ENCODE data around the gene SEMA6B.
A peak's percentile ranks its signal among the peaks of the same experiment; 100 is the strongest.
"Not testable (repeated sequence)": the region's sequence is repeated elsewhere in the genome, so short reads cannot be mapped to it uniquely, and the experiment has no call there.

SEMA6B gene

GRCh38 chr19:4568886-4569285 is 9.4 kb upstream of the SEMA6B start:
- no peak overlapping the region for H3K18ac ChIP-seq (ENCODE audit: low read depth in 1 of 2, low read length in 2 of 2)
- H3K14ac ChIP-seq (ENCODE audit: low read length in 2 of 2), result no peak overlapping the region
- no peak overlapping the region for H3K23ac ChIP-seq (ENCODE audit: low read length in 2 of 2)
- no peak overlapping the region for H2BK5ac ChIP-seq (ENCODE audit: low read depth, low read length, poor library complexity, severe bottlenecking)
- no peaks in the 10 kb centered on the region for H3K36me3 ChIP-seq (ENCODE audit: control insufficient read depth in 1 of 2, insufficient read depth in 2 of 2, low read depth in 1 of 2, low read length in 2 of 2)
- no peak overlapping the region for H4K91ac ChIP-seq (ENCODE audit: low read length)
- no peak overlapping the region for H3K9ac ChIP-seq (ENCODE audit: low read length)
- H2BK120ac ChIP-seq (ENCODE audit: low read depth, low read length), result no peak overlapping the region
- H3K4me1 ChIP-seq (ENCODE audit: control insufficient read depth, insufficient read depth, low read depth, low read length), result peaks cover 3% of the 10 kb centered on the region
- no peak overlapping the region for H2BK12ac ChIP-seq (ENCODE audit: low read length in 2 of 2)
- H3K27me3 ChIP-seq (ENCODE audit: control insufficient read depth in 1 of 2, insufficient read depth in 1 of 2, low read length in 2 of 2), result peaks cover 4 to 42% of the 10 kb centered on the region in 2 experiments
- no peak overlapping the region for H3K4me2 ChIP-seq (ENCODE audit: low read length, poor library complexity, severe bottlenecking)
- no peak overlapping the region for H2AFZ ChIP-seq (ENCODE audit: low read depth, low read length)
- no peaks in the 10 kb centered on the region for H3K79me1 ChIP-seq (replicated peaks; ENCODE audit: low read length, poor library complexity, severe bottlenecking)
- no peaks in the 10 kb centered on the region for H3K9me3 ChIP-seq (ENCODE audit: control insufficient read depth, low read length)
- WGBS, result 96% methylated on average over 5 of the region's 7 CpGs
- no peak overlapping the region for H3K27ac ChIP-seq (ENCODE audit: low read length, poor library complexity, severe bottlenecking)
- no peak overlapping the region for H2BK15ac ChIP-seq (ENCODE audit: low read depth, poor library complexity, severe bottlenecking)
- no peak overlapping the region for H4K8ac ChIP-seq (ENCODE audit: low read length)
- no peak for DNase-seq
- H3K4me3 ChIP-seq (ENCODE audit: insufficient read depth in 1 of 2, low read depth in 1 of 2, low read length in 2 of 2), result no peak overlapping the region
- H3K4ac ChIP-seq (ENCODE audit: low read depth in 1 of 2, low read length in 2 of 2), result no peak overlapping the region
- H2AK5ac ChIP-seq (ENCODE audit: low read length, severe bottlenecking), result peak overlapping the region; percentile 37

GRCh38 chr19:4567584-4568071 is 8.1 kb upstream of the SEMA6B start:
- WGBS, result 68% methylated on average over 14 of the region's 14 CpGs
- no peak overlapping the region for H4K91ac ChIP-seq (ENCODE audit: low read length)
- no peak overlapping the region for H3K9ac ChIP-seq (ENCODE audit: low read length)

GRCh38 chr19:4566402-4567051 is 7.0 kb upstream of the SEMA6B start:
- H2BK12ac ChIP-seq (ENCODE audit: low read length in 2 of 2), result no peak overlapping the region
- 89% methylated on average over 35 of the region's 35 CpGs for WGBS

More at GRCh38 chr19:4567584-4568071, 8.1 kb upstream of the SEMA6B start:
- H2AFZ ChIP-seq (ENCODE audit: low read depth, low read length), result no peak overlapping the region
- H3K9me3 ChIP-seq (ENCODE audit: control insufficient read depth, low read length), result no peaks in the 10 kb centered on the region
- H3K4ac ChIP-seq (ENCODE audit: low read depth in 1 of 2, low read length in 2 of 2), result no peak overlapping the region
- H2BK120ac ChIP-seq (ENCODE audit: low read depth, low read length), result no peak overlapping the region
- no peaks in the 10 kb centered on the region for H3K79me1 ChIP-seq (replicated peaks; ENCODE audit: low read length, poor library complexity, severe bottlenecking)
- no peak overlapping the region for H2BK5ac ChIP-seq (ENCODE audit: low read depth, low read length, poor library complexity, severe bottlenecking)
- H4K8ac ChIP-seq (ENCODE audit: low read length), result no peak overlapping the region
- H2BK15ac ChIP-seq (ENCODE audit: low read depth, poor library complexity, severe bottlenecking), result no peak overlapping the region
- H2BK12ac ChIP-seq (ENCODE audit: low read length in 2 of 2), result peak overlapping the region in 1 of 2 experiments; percentile 64
- H3K14ac ChIP-seq (ENCODE audit: low read length in 2 of 2), result peak overlapping the region in 1 of 2 experiments; percentile 36
- peaks cover 3% of the 10 kb centered on the region for H3K4me1 ChIP-seq (ENCODE audit: control insufficient read depth, insufficient read depth, low read depth, low read length)
- no peak overlapping the region for H3K23ac ChIP-seq (ENCODE audit: low read length in 2 of 2)
- DNase-seq, result peak; percentile 41
- peak overlapping the region in 1 of 2 experiments; percentile 5 for H3K4me3 ChIP-seq (ENCODE audit: insufficient read depth in 1 of 2, low read depth in 1 of 2, low read length in 2 of 2)
- no peak overlapping the region for H3K4me2 ChIP-seq (ENCODE audit: low read length, poor library complexity, severe bottlenecking)
- peak overlapping the region in 1 of 2 experiments; percentile 18 for H3K18ac ChIP-seq (ENCODE audit: low read depth in 1 of 2, low read length in 2 of 2)
- peaks cover 4 to 35% of the 10 kb centered on the region in 2 experiments for H3K27me3 ChIP-seq (ENCODE audit: control insufficient read depth in 1 of 2, insufficient read depth in 1 of 2, low read length in 2 of 2)
- H3K36me3 ChIP-seq (ENCODE audit: control insufficient read depth in 1 of 2, insufficient read depth in 2 of 2, low read depth in 1 of 2, low read length in 2 of 2), result no peaks in the 10 kb centered on the region
- H2AK5ac ChIP-seq (ENCODE audit: low read length, severe bottlenecking), result no peak overlapping the region
- H3K27ac ChIP-seq (ENCODE audit: low read length, poor library complexity, severe bottlenecking), result no peak overlapping the region

GRCh38 chr19:4563562-4563961 is 4.1 kb upstream of the SEMA6B start:
- not testable (repeated sequence) for H3K18ac ChIP-seq (ENCODE audit: low read depth in 1 of 2, low read length in 2 of 2); H3K36me3 ChIP-seq (ENCODE audit: control insufficient read depth in 1 of 2, insufficient read depth in 2 of 2, low read depth in 1 of 2, low read length in 2 of 2); H4K8ac ChIP-seq (ENCODE audit: low read length); H4K91ac ChIP-seq (ENCODE audit: low read length); H3K4me3 ChIP-seq (ENCODE audit: insufficient read depth in 1 of 2, low read depth in 1 of 2, low read length in 2 of 2); H3K4me1 ChIP-seq (ENCODE audit: control insufficient read depth, insufficient read depth, low read depth, low read length); H3K23ac ChIP-seq (ENCODE audit: low read length in 2 of 2); H2BK15ac ChIP-seq (ENCODE audit: low read depth, poor library complexity, severe bottlenecking); H2BK12ac ChIP-seq (ENCODE audit: low read length in 2 of 2); H2AFZ ChIP-seq (ENCODE audit: low read depth, low read length); H3K79me1 ChIP-seq (replicated peaks; ENCODE audit: low read length, poor library complexity, severe bottlenecking); H2AK5ac ChIP-seq (ENCODE audit: low read length, severe bottlenecking); H3K9ac ChIP-seq (ENCODE audit: low read length); H3K14ac ChIP-seq (ENCODE audit: low read length in 2 of 2); DNase-seq; H3K4me2 ChIP-seq (ENCODE audit: low read length, poor library complexity, severe bottlenecking); H2BK5ac ChIP-seq (ENCODE audit: low read depth, low read length, poor library complexity, severe bottlenecking); H3K27ac ChIP-seq (ENCODE audit: low read length, poor library complexity, severe bottlenecking); H3K9me3 ChIP-seq (ENCODE audit: control insufficient read depth, low read length); H3K4ac ChIP-seq (ENCODE audit: low read depth in 1 of 2, low read length in 2 of 2); H2BK120ac ChIP-seq (ENCODE audit: low read depth, low read length)
- peaks cover 4 to 15% of the 10 kb centered on the region in 2 experiments for H3K27me3 ChIP-seq (ENCODE audit: control insufficient read depth in 1 of 2, insufficient read depth in 1 of 2, low read length in 2 of 2)
- WGBS, result 86% methylated on average over 5 of the region's 5 CpGs

More at GRCh38 chr19:4566402-4567051, 7.0 kb upstream of the SEMA6B start:
- H4K91ac ChIP-seq (ENCODE audit: low read length), result peak overlapping the region; percentile 39
- no peak overlapping the region for H3K4me3 ChIP-seq (ENCODE audit: insufficient read depth in 1 of 2, low read depth in 1 of 2, low read length in 2 of 2)
- no peak overlapping the region for H4K8ac ChIP-seq (ENCODE audit: low read length)
- no peak for DNase-seq
- H3K36me3 ChIP-seq (ENCODE audit: control insufficient read depth in 1 of 2, insufficient read depth in 2 of 2, low read depth in 1 of 2, low read length in 2 of 2), result no peaks in the 10 kb centered on the region
- no peak overlapping the region for H3K4ac ChIP-seq (ENCODE audit: low read depth in 1 of 2, low read length in 2 of 2)
- no peak overlapping the region for H3K9ac ChIP-seq (ENCODE audit: low read length)
- H3K9me3 ChIP-seq (ENCODE audit: control insufficient read depth, low read length), result no peaks in the 10 kb centered on the region
- H2BK15ac ChIP-seq (ENCODE audit: low read depth, poor library complexity, severe bottlenecking), result no peak overlapping the region
- H3K18ac ChIP-seq (ENCODE audit: low read depth in 1 of 2, low read length in 2 of 2), result peak overlapping the region; percentile 8 to 21
- H2AK5ac ChIP-seq (ENCODE audit: low read length, severe bottlenecking), result peak overlapping the region; percentile 48
- H2AFZ ChIP-seq (ENCODE audit: low read depth, low read length), result no peak overlapping the region
- peaks cover 3% of the 10 kb centered on the region for H3K4me1 ChIP-seq (ENCODE audit: control insufficient read depth, insufficient read depth, low read depth, low read length)
- H3K27ac ChIP-seq (ENCODE audit: low read length, poor library complexity, severe bottlenecking), result no peak overlapping the region
- no peak overlapping the region for H2BK5ac ChIP-seq (ENCODE audit: low read depth, low read length, poor library complexity, severe bottlenecking)
- H3K27me3 ChIP-seq (ENCODE audit: control insufficient read depth in 1 of 2, insufficient read depth in 1 of 2, low read length in 2 of 2), result peaks cover 4 to 29% of the 10 kb centered on the region in 2 experiments
- no peak overlapping the region for H3K4me2 ChIP-seq (ENCODE audit: low read length, poor library complexity, severe bottlenecking)
- no peaks in the 10 kb centered on the region for H3K79me1 ChIP-seq (replicated peaks; ENCODE audit: low read length, poor library complexity, severe bottlenecking)
- H3K23ac ChIP-seq (ENCODE audit: low read length in 2 of 2), result no peak overlapping the region
- H3K14ac ChIP-seq (ENCODE audit: low read length in 2 of 2), result no peak overlapping the region
- no peak overlapping the region for H2BK120ac ChIP-seq (ENCODE audit: low read depth, low read length)
